Measurements from ENCODE around the gene EGR2.
"Not testable (repeated sequence)": the region's sequence is repeated elsewhere in the genome, so short reads cannot be mapped to it uniquely, and the experiment has no call there.

EGR2 gene

GRCh38 chr10:62792261-62792660, 23.9 kb downstream of the EGR2 start:
- no peak for DNase-seq

GRCh38 chr10:62790571-62790970, 25.6 kb downstream of the EGR2 start:
- no peak for DNase-seq

- DNase-seq, result no peak
These were observed 26.1 kb downstream of the EGR2 start for GRCh38 chr10:62790019-62790555.

- no peak for DNase-seq
These were observed 27.2 kb downstream of the EGR2 start for GRCh38 chr10:62788861-62789467.

GRCh38 chr10:62788285-62788684, 27.9 kb downstream of the EGR2 start:
- DNase-seq, result not testable (repeated sequence)

GRCh38 chr10:62784537-62784936, 31.6 kb downstream of the EGR2 start:
- DNase-seq, result not testable (repeated sequence)

- DNase-seq, result no peak
These were observed 36.5 kb downstream of the EGR2 start for GRCh38 chr10:62779487-62780248.

GRCh38 chr10:62778125-62778524, 38.0 kb downstream of the EGR2 start:
- no peak for DNase-seq

- no peak for DNase-seq
These were observed 43.8 kb downstream of the EGR2 start for GRCh38 chr10:62772186-62772974.

GRCh38 chr10:62769574-62770242, 46.5 kb downstream of the EGR2 start:
- no peak for DNase-seq

GRCh38 chr10:62766386-62766785, 49.8 kb downstream of the EGR2 start:
- DNase-seq, result no peak

GRCh38 chr10:62765726-62766125, 50.4 kb downstream of the EGR2 start:
- DNase-seq, result no peak

GRCh38 chr10:62764011-62764410, 52.2 kb downstream of the EGR2 start:
- no peak for DNase-seq

- DNase-seq, result no peak
These were observed 53.0 kb downstream of the EGR2 start for GRCh38 chr10:62763155-62763554.

All from NCI-H510A (cell line).